HG02588 (cell line): ENCODE data around the gene FKBP8.
"Not testable (repeated sequence)": the region's sequence is repeated elsewhere in the genome, so short reads cannot be mapped to it uniquely, and the experiment has no call there.

Experiments used
- ATAC-seq: cut with Tn5 transposase; IDR thresholded peaks from one replicate; pipeline ENCODE4 v1.9.1; 2021; ENCODE audit warnings: mild to moderate bottlenecking, moderate library complexity; ENCODE audit not compliant: unreplicated experiment

Gene FKBP8

DNA sequence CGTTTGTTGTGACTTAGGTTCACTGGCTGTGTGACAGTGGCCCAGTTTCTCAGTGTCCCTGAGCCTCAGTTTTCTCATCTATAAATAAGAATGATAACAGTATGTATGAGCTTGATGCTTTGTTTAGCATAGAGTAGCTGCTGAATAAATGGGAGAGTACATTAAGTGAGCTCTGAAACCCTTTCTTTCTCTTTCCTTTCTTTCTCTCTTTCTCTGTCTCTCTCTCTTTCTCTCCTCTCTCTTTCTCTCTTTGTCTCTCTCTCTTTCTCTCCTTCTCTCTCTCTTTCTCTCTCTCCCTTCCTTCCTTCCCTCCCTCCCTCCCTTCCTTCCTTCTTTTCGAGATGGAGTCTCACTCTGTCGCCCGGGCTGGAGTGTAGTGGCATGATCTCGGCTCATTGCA is 16.3 kb upstream of the FKBP8 start:
- ATAC-seq, result no peak

- ATAC-seq, result no peak
Observed at GRCh38 chr19:18558604-18559003, 15.2 kb upstream of the FKBP8 start.

DNA sequence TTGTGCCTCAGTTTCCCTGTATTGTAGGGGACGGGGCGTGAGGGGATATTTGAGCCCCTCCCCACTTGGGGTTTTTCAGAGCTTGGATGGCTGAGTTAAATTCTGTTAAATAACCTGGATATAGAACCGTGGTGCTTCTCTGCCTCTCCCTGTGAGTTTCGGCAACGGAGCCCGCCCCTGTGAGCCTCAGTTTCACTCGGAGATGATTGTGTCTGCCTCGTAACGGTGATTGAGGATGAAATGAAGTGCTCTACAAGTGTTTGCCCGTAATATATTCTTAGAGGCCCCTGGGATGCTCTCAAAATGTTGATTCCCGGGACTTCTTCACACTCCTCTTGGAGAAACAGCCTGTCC is 14.8 kb upstream of the FKBP8 start:
- ATAC-seq, result no peak

GRCh38 chr19:18557411-18558201 is 14.2 kb upstream of the FKBP8 start, which contains the start of gene KXD1:
KXD1 (plus strand) TSS chr19:18557870; CDS start chr19:18562057, 4,187 bp downstream.
- ATAC-seq, result peak; percentile 87

- ATAC-seq, result no peak
Observed at GRCh38 chr19:18551631-18552030, 8.3 kb upstream of the FKBP8 start.

DNA sequence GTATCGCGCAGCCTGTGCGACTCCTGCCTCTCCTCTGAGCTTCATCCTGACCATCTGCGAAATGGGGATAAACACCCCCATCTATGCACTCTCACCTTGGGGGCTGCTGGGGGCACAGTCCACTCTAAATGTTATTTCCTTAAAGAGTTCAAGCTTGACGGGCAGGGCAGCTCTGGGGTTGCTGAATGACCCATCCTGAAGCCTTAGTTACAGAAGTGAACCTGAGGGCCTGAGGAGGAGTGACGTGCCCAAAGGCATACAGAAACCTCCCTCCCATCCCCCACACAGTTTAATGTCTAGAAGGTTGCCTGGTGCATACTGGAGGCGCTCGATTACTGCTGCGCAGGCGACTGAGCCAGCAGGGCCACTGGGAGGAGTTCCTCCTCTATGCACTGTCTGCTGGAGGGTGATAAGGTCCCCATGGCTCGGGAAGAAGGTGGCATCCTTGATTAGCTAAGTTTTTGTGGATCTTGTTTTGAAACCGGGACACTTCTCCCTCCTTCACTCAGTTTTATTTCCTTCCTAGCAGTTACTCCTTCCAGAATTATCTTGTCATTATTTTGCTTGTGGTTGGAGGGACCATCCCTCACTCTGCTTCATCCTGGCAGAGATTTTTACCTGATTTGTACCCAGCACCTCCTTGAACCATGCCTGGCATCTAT is 572 bp upstream of the FKBP8 start:
- ATAC-seq, result peak; percentile 40

- no peak for ATAC-seq
Observed at GRCh38 chr19:18541992-18542940, 1.1 kb downstream of the FKBP8 start.

GRCh38 chr19:18541258-18541991 is 1.9 kb downstream of the FKBP8 start:
- ATAC-seq, result no peak

DNA sequence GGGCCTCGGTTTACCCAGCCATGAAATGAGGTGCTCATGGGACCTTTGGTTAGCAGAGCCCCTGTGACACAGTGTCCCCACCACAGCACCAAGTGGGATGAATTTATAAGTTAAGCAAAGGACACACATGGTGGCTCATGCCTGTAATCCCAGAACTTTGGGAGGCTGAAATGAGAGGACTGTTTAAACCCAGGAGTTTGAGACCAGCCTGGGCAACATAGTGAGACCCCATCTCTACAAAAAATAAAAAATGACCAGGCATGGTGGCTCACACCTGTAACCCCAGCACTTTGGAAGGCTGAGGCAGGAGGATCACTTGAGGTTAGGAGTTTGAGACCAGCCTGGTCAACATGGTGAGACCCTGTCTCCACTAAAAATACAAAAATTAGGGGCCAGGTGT is 3.2 kb downstream of the FKBP8 start:
- not testable (repeated sequence) for ATAC-seq

GRCh38 chr19:18539372-18539771 is 4.0 kb downstream of the FKBP8 start:
- ATAC-seq, result no peak

GRCh38 chr19:18538115-18538514 is 5.3 kb downstream of the FKBP8 start:
- ATAC-seq, result no peak

DNA sequence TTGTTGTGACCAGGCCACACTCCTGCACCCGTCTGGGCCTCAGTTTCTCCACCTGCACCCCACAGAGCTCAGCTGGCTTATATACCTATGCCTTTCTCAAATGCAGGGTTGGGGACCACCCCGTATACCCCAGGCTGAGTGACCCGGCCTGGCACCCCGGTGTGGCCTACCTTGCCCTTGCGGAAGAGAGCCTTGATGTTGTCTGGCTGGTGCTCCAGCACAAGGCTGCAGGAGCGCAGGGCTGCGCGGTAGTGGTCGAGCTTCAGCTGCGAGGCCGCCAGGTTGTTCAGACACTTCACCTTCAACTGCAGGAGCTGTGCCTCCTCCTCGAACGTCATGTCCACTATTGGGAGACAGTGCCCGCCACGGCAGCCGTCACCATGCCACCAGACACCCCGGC is 5.9 kb downstream of the FKBP8 start:
- no peak for ATAC-seq

- ATAC-seq, result no peak
Observed at GRCh38 chr19:18536475-18536874, 6.9 kb downstream of the FKBP8 start.

GRCh38 chr19:18533058-18533457 is 10.3 kb downstream of the FKBP8 start:
- ATAC-seq, result no peak

DNA sequence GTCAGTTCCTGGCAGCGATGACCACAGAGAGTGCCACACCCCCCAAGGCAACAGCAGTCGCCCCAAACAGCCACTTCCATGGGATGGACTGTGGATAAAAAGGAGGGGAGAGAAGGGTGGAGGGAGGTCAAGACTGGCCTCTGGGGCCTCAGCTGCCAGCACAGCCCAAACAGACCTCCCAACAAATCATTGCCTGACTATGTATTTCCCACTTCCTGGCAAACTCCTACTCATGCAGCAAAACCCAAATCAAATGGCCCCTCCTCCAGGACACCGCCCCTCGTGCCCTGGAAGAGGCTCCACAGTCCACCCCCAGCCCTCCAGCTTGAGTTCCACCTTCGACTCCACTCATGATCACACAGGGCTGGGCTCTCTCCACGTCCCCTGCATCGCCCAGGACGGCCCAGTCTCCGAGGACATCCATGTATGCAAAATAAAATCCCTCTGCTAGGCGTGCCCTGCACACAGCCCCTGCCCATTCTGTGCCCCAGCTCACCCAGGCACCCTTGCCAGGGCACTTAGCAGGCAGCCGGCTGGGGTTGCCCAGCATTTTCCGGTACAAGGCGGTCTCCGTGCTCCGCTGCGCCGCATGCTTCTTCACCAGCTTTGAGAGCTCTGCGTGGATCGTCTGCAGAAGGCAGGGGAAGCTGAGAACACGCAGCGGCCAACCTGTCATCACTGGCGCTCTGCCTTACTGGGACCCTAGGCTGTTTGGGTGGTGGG is 11.0 kb downstream of the FKBP8 start:
- no peak for ATAC-seq

GRCh38 chr19:18531485-18531884 is 11.9 kb downstream of the FKBP8 start:
- no peak for ATAC-seq

GRCh38 chr19:18529782-18530181 is 13.6 kb downstream of the FKBP8 start:
- no peak for ATAC-seq

DNA sequence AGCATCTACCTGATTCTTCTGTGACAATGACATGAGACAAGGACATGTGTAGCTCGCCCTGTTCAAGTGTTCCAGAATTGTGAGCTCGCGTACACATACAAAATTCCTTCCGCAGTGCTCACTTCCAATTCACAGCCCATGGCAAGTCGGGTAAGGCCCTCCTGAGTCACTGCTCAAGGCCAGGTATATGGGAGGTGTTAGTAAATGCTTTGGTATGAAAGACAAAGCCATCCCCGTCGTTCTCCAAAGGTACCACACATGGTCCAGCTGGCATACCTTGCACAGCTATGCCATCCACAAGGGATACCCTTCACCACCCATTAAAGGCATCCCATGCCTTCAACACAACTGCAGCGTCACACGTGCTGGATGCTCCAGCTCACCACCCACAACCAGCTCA is 17.1 kb downstream of the FKBP8 start:
- ATAC-seq, result no peak

- ATAC-seq, result no peak
Observed at GRCh38 chr19:18523841-18524240, 19.5 kb downstream of the FKBP8 start.

DNA sequence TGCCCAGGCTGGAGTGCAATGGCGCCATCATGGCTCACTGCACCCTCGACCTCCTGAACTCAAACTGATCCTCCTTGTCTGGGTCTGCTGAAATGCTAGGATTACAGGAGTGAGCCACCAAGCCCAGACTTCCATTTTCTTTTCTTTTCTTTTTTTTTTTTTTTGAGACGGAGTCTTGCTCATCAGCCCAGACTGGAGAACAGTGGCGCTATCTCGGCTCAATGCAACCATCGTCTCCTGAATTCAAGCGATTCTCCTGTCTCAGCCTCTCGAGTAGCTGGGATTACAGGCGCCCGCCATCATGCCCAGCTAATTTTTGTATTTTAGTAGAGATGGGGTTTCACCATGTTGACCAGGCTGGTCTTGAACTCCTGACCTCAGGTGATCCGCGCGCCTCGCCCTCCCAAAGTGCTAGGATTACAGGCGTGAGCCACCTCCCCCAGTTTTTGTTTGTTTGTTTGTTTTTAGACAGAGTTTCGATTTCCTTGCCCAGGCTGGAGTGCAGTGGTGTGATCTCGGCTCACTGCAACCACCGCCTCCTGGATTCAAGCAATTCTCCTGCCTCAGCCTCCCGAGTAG is 20.4 kb downstream of the FKBP8 start:
- not testable (repeated sequence) for ATAC-seq
